K562 (cell line): ENCODE measurements around the gene GRK3. TPM values are rescaled to one million over a fixed set of nuclear protein-coding genes. Genes with fewer than 3 reads are reported as not detected.

Source experiments
- ATAC-seq: fragments of 200-7000 bp; cut with Tn5 transposase; 3 replicates; pipeline ENCODE4 v1.9.1; 2020; ENCODE audit warnings: moderate library complexity
- BruUV-seq: library from RNA; stranded (reverse); fragments of 400-500 nt; replicated peaks from 2 replicates; lab custom pipeline; 2021; lab: Mats Ljungman, UMichigan
- CTCF ChIA-PET: fragments of 300-600 bp; formaldehyde crosslinking; extraction: SDS; loops from one replicate; lab custom pipeline; 2021; ENCODE audit warnings: low intra/inter-chr PET ratio; lab: Yijun Ruan, JAX
- POLR2A ChIA-PET: fragments of 300-600, 350-650 bp; sonication (Branson Sonifier 250); formaldehyde crosslinking; extraction: SDS; loops from one replicate; lab custom pipeline; 2021; ENCODE audit warnings: antibody characterized with exemption, inconsistent platforms; lab: Yijun Ruan, JAX
- DNase-seq, 4 experiments: peaks; one replicate each; pipeline versions ENCODE4 v3.0.0 to v3.0.0-alpha.2; 2011 to 2018; ENCODE audit warnings: low spot score in 3 of 4, mixed read lengths in 3 of 4; ENCODE audit errors: extremely low read depth in 1 of 4
- FAIRE-seq: peaks from 2 replicates; lab custom pipeline; 2011; peaks lifted over from hg19 to GRCh38; lab: Jason Lieb, UNC
- H2AFZ ChIP-seq: 2 replicates; pipeline ENCODE4 v1.6.0; 2011; ENCODE audit warnings: low read depth, low read length, control low read depth, inconsistent platforms
- H3K27ac ChIP-seq: fragments of 200-600 bp; 3 replicates; pipeline ENCODE4 v1.8.0; 2011; ENCODE audit warnings: low read depth, mild to moderate bottlenecking, control low read depth, inconsistent platforms, low read length, moderate library complexity, mixed read lengths; ENCODE audit errors: extremely low read depth
- H3K27me3 ChIP-seq, 2 experiments: fragments of 300-600 bp in 1 of 2; 2 replicates in 1 of 2; 3 replicates in 1 of 2; pipeline versions ENCODE4 v1.6.0 to v1.8.0; 2011; ENCODE audit warnings: inconsistent platforms in 2 of 2, low read length in 2 of 2, mild to moderate bottlenecking in 1 of 2, mixed read lengths in 1 of 2, moderate library complexity in 1 of 2; ENCODE audit not compliant: control insufficient read depth in 2 of 2, insufficient read depth in 2 of 2
- H3K36me3 ChIP-seq: fragments of 300-600 bp; 3 replicates; pipeline ENCODE4 v1.8.0; 2011; ENCODE audit warnings: mild to moderate bottlenecking, low read length, inconsistent platforms; ENCODE audit not compliant: control insufficient read depth, insufficient read depth
- H3K4me1 ChIP-seq, 2 experiments: fragments of 200-600 bp in 1 of 2; replicated peaks in 1 of 2; 2 replicates in 1 of 2; 3 replicates in 1 of 2; pipeline versions ENCODE4 v1.5.1 to v1.8.0; 2011; ENCODE audit warnings: inconsistent platforms in 2 of 2, low read length in 2 of 2, mild to moderate bottlenecking in 1 of 2, mixed read lengths in 1 of 2, moderate library complexity in 1 of 2; ENCODE audit not compliant: control insufficient read depth in 2 of 2, insufficient read depth in 2 of 2
- H3K4me2 ChIP-seq: 2 replicates; pipeline ENCODE4 v1.6.1; 2011; ENCODE audit warnings: low read length, control low read depth, inconsistent platforms, mixed read lengths; ENCODE audit not compliant: insufficient read depth
- H3K4me3 ChIP-seq: fragments of 200-600 bp; sonication (generic), shearing (Covaris generic); 2 replicates; pipeline ENCODE4 v1.5.1; 2016; ENCODE audit warnings: control low read depth, inconsistent platforms
- H3K79me2 ChIP-seq: fragments of 200-600 bp; 3 replicates; pipeline ENCODE4 v1.8.0; 2011; ENCODE audit warnings: low read length, inconsistent platforms; ENCODE audit not compliant: control insufficient read depth, insufficient read depth
- H3K9ac ChIP-seq, 2 experiments: 2 replicates each; pipeline versions ENCODE4 v1.6.0 to v1.6.1; 2011; ENCODE audit warnings: low read depth in 2 of 2, low read length in 2 of 2, control low read depth in 1 of 2, inconsistent platforms in 1 of 2, mild to moderate bottlenecking in 1 of 2, mixed read lengths in 1 of 2; ENCODE audit not compliant: insufficient read depth in 1 of 2
- H3K9me1 ChIP-seq: one replicate; pipeline ENCODE4 v1.6.0; 2011; ENCODE audit warnings: inconsistent platforms, mild to moderate bottlenecking, low read length, moderate library complexity; ENCODE audit not compliant: control insufficient read depth, insufficient read depth
- H3K9me3 ChIP-seq: replicated peaks from 2 replicates; pipeline ENCODE4 v1.5.1; 2011; ENCODE audit warnings: low read depth, low read length, inconsistent platforms; ENCODE audit not compliant: control insufficient read depth, insufficient read depth
- H4K20me1 ChIP-seq: replicated peaks from 2 replicates; pipeline ENCODE4 v1.6.1; 2011; ENCODE audit warnings: low read length, inconsistent platforms, mixed read lengths; ENCODE audit not compliant: control insufficient read depth, insufficient read depth
- ADNP ChIP-seq: fragments of 200-800 bp; sonication (Bioruptor generic); IDR thresholded peaks from 2 replicates; pipeline ENCODE4 v1.6.1; 2016; ENCODE audit warnings: missing genetic modification characterization, missing compliant biosample characterization
- ATF4 ChIP-seq: fragments of 450-650 bp; formaldehyde crosslinking; IDR thresholded peaks from 2 replicates; pipeline ENCODE4 v1.4.0; 2022; ENCODE audit warnings: mild to moderate bottlenecking, moderate library complexity
- FUS ChIP-seq: fragments of 200-400 bp; formaldehyde crosslinking; optimal IDR thresholded peaks from 2 replicates; pipeline ENCODE3; 2017; ENCODE audit warnings: low read depth, low read length
- GATAD2B ChIP-seq: fragments of 450-650 bp; IDR thresholded peaks from 2 replicates; pipeline ENCODE4 v1.6.1; 2017; ENCODE audit warnings: mild to moderate bottlenecking, borderline replicate concordance
- GMEB1 ChIP-seq: fragments of 250-450 bp; sonication (Bioruptor Pico); IDR thresholded peaks from 2 replicates; pipeline ENCODE4 v1.4.0; 2020; ENCODE audit warnings: mild to moderate bottlenecking
- HDAC8 ChIP-seq: fragments of 450-650 bp; IDR thresholded peaks from 2 replicates; pipeline ENCODE4 v1.6.1; 2016; ENCODE audit warnings: mild to moderate bottlenecking, missing genetic modification characterization, moderate library complexity, missing compliant biosample characterization
- HDGF ChIP-seq: fragments of 450-650 bp; IDR thresholded peaks from 2 replicates; pipeline ENCODE4 v1.6.1; 2016
- KAT7 ChIP-seq: sonication (generic); formaldehyde crosslinking; IDR thresholded peaks from 2 replicates; pipeline ENCODE4 v1.8.0; 2022; ENCODE audit warnings: missing genetic modification reagents, mild to moderate bottlenecking, borderline replicate concordance
- KLF1 ChIP-seq: fragments of 450-650 bp; IDR thresholded peaks from 2 replicates; pipeline ENCODE4 v1.6.1; 2016; ENCODE audit warnings: missing genetic modification characterization, missing compliant biosample characterization
- MAFK ChIP-seq: IDR thresholded peaks from 2 replicates; pipeline ENCODE4 v1.6.1; 2011; ENCODE audit warnings: low read length, improper control_type of control experiment
- RBM25 ChIP-seq: fragments of 200-400 bp; formaldehyde crosslinking; IDR thresholded peaks from 2 replicates; pipeline ENCODE4 v1.6.1; 2018; ENCODE audit warnings: low read length, low read depth, moderate library complexity; ENCODE audit not compliant: severe bottlenecking
- SMAD4 ChIP-seq: fragments of 250-450 bp; sonication (Bioruptor Pico); conservative IDR thresholded peaks from 2 replicates; pipeline ENCODE4 v1.8.0; 2021; ENCODE audit warnings: inconsistent platforms, mild to moderate bottlenecking, moderate library complexity
- ZBTB17 ChIP-seq: fragments of 450-650 bp; formaldehyde crosslinking; IDR thresholded peaks from 2 replicates; pipeline ENCODE4 v1.4.0; 2020; ENCODE audit warnings: mild to moderate bottlenecking
- ZNF431 ChIP-seq: sonication (generic); formaldehyde crosslinking; IDR thresholded peaks from 2 replicates; pipeline ENCODE4 v1.8.0; 2022; ENCODE audit warnings: mild to moderate bottlenecking, missing genetic modification reagents
- ZNF445 ChIP-seq: fragments of 250-450 bp; sonication (Bioruptor Pico); IDR thresholded peaks from 2 replicates; pipeline ENCODE4 v1.4.0; 2020; ENCODE audit warnings: low read depth, mild to moderate bottlenecking, moderate library complexity
- WGBS: fragments of 100-300 bp; shearing (Covaris generic); methylation state at CpG from one replicate; pipeline ENCODE4 v1.1.6; 2016; ENCODE audit warnings: low coverage, mixed read lengths; ENCODE audit not compliant: insufficient coverage; ENCODE audit errors: missing lambda C conversion rate; 5-methylcytosine and 5-hydroxymethylcytosine counted together
- in situ Hi-C: fragments of 300-500 bp; cut with MboI; formaldehyde crosslinking; loops from 4 replicates; pipeline ENCODE4 v1.15.0; 2018; ENCODE audit warnings: inconsistent platforms, mixed read lengths
- intact Hi-C: fragments of 100-400 bp; cut with micrococcal nuclease; formaldehyde crosslinking; loops from 2 replicates; pipeline ENCODE4 v1.14.2; 2022
- polyA plus RNA-seq, 8 experiments: library from polyadenylated mRNA; depleted of rRNA in 4 of 8; stranded (reverse) in 5 of 8; unstranded in 3 of 8; fragments of >200 nt; fragmentation: Nextera tagmentation in 2 of 8; fragmentation: Illumina TruSeq in 1 of 8; extraction: Ambion mirVana in 2 of 8; extraction: Trizol in 1 of 8; gene quantifications; 2 replicates each; pipeline versions ENCODE4 v1.2.1 to v1.2.3, GENCODE V29; 2011 to 2014; ENCODE audit warnings: inconsistent platforms in 1 of 8, missing spikeins in 1 of 8
- total RNA-seq, 7 experiments: library from RNA; depleted of rRNA in 6 of 7; stranded (reverse); fragments of >200 nt in 6 of 7; fragmentation: Illumina TruSeq in 2 of 7; extraction: Trizol in 2 of 7; gene quantifications; 2 replicates each; pipeline versions ENCODE4 v1.2.1 to v1.2.3, GENCODE V29; 2011 to 2021; ENCODE audit warnings: low replicate concordance in 1 of 7
- TF ChIP-seq, protein P1 (sequence below), 2 experiments: fragments of 250-450 bp in 1 of 2; fragments of 450-650 bp in 1 of 2; sonication (Bioruptor Pico) in 1 of 2; IDR thresholded peaks; 2 replicates each; pipeline versions ENCODE4 v1.6.1 to v1.8.0; 2016 to 2021; ENCODE audit warnings: mild to moderate bottlenecking in 2 of 2, moderate library complexity in 2 of 2, missing compliant biosample characterization in 1 of 2, missing genetic modification characterization in 1 of 2
- TF ChIP-seq, protein P2 (sequence below): fragments of 250-450 bp; sonication (Bioruptor Pico); IDR thresholded peaks from 2 replicates; pipeline ENCODE4 v1.8.0; 2021; ENCODE audit warnings: moderate library complexity, mild to moderate bottlenecking, inconsistent platforms
- TF ChIP-seq, protein P3 (sequence below): fragments of 250-450 bp; sonication (Bioruptor Pico); IDR thresholded peaks from 2 replicates; pipeline ENCODE4 v1.5.0; 2022; ENCODE audit warnings: mild to moderate bottlenecking

The GRK3 gene
- total and polyA plus RNA-seq, 9 of the 15 experiments (the other 6 are each of a cell fraction or from before 2014, with no cell fraction given), result 1.4 to 7.6 (median 3.6) TPM

DNA sequence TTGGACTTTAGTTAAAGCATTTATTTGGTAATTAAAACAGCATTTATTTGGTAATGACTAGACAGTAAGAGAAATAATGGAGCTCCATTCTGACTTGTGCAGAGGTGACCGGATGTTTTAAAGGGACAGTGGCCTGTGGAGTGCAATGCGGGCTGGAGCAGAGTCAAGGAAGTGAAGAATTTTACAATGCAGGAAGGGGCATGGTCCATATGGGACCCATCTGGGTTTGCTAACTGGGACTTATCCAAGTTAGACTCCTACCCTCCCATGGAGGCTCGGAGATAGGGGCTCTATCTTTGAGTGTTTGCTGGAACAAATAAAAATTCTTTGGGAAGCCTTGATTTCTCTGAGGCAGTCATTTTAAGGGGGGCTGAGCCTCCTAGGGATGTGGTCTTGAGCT lies 117.6 kb downstream of the GRK3 start:
- no peak for DNase-seq
- FAIRE-seq, result no peak
- 82% methylated on average over 3 of the region's 3 CpGs for WGBS
- intact Hi-C loops (no loop called here), in situ Hi-C loops (no loop called here)
- Histone ChIP-seq H3K27me3 (no peaks in the 10 kb centered on the region), H3K4me2 (no peak overlapping the region), H4K20me1 (no peaks in the 10 kb centered on the region), H2AFZ (no peak overlapping the region), H3K36me3 (no peaks in the 10 kb centered on the region), H3K79me2 (no peaks in the 10 kb centered on the region), H3K27ac (no peak overlapping the region), H3K9me1 (no peaks in the 10 kb centered on the region), H3K4me1 (no peaks in the 10 kb centered on the region), H3K9me3 (no peaks in the 10 kb centered on the region), H3K9ac (no peak overlapping the region), H3K4me3 (no peak overlapping the region)
- ChIA-PET POLR2A (interaction anchor here (0.7 to 1.0 kb wide), 2 partner anchors 16 to 650 kb away, joined by 3 read pairs; no protein-coding TSS in a partner anchor), CTCF (no interaction called here)
- no peak for ATAC-seq
- TF ChIP-seq KLF1 (no peak), ZBTB17 (CRISPR knock-in tag) (no peak), GATAD2B (no peak), SMAD4 (CRISPR knock-in tag) (no peak), ZNF445 (CRISPR knock-in tag) (no peak), MAFK (no peak), RBM25 (no peak), ZNF431 (CRISPR knock-in tag) (no peak), HDGF (no peak), ADNP (tag) (no peak), FUS (no peak), ATF4 (no peak), KAT7 (no peak), GMEB1 (no peak), HDAC8 (tag) (no peak)
- TF ChIP-seq, protein P1, sequence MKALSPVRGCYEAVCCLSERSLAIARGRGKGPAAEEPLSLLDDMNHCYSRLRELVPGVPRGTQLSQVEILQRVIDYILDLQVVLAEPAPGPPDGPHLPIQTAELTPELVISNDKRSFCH (CRISPR knock-in tag; IDR thresholded peaks at IDR 0.05), result no peak
- TF ChIP-seq, protein P1 (tag; IDR thresholded peaks at IDR 0.05), result no peak
- TF ChIP-seq, protein P2, sequence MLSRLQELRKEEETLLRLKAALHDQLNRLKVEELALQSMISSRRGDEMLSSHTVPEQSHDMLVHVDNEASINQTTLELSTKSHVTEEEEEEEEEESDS (CRISPR knock-in tag), result no peak
- TF ChIP-seq, protein P3, sequence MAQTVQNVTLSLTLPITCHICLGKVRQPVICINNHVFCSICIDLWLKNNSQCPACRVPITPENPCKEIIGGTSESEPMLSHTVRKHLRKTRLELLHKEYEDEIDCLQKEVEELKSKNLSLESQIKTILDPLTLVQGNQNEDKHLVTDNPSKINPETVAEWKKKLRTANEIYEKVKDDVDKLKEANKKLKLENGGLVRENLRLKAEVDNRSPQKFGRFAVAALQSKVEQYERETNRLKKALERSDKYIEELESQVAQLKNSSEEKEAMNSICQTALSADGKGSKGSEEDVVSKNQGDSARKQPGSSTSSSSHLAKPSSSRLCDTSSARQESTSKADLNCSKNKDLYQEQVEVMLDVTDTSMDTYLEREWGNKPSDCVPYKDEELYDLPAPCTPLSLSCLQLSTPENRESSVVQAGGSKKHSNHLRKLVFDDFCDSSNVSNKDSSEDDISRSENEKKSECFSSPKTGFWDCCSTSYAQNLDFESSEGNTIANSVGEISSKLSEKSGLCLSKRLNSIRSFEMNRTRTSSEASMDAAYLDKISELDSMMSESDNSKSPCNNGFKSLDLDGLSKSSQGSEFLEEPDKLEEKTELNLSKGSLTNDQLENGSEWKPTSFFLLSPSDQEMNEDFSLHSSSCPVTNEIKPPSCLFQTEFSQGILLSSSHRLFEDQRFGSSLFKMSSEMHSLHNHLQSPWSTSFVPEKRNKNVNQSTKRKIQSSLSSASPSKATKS, result no peak
- no TSS peak for BruUV-seq
